ENCODE measurements around the gene PRC1. TPM values are rescaled to one million over a fixed set of nuclear protein-coding genes. Genes with fewer than 3 reads are reported as not detected.
A peak's percentile ranks its signal among the peaks of the same experiment; 100 is the strongest.
"Not testable (repeated sequence)": the region's sequence is repeated elsewhere in the genome, so short reads cannot be mapped to it uniquely, and the experiment has no call there.

Gene PRC1
- total and polyA plus RNA-seq, 8 donors, result 10.4 to 137 (median 66.1) TPM

DNA sequence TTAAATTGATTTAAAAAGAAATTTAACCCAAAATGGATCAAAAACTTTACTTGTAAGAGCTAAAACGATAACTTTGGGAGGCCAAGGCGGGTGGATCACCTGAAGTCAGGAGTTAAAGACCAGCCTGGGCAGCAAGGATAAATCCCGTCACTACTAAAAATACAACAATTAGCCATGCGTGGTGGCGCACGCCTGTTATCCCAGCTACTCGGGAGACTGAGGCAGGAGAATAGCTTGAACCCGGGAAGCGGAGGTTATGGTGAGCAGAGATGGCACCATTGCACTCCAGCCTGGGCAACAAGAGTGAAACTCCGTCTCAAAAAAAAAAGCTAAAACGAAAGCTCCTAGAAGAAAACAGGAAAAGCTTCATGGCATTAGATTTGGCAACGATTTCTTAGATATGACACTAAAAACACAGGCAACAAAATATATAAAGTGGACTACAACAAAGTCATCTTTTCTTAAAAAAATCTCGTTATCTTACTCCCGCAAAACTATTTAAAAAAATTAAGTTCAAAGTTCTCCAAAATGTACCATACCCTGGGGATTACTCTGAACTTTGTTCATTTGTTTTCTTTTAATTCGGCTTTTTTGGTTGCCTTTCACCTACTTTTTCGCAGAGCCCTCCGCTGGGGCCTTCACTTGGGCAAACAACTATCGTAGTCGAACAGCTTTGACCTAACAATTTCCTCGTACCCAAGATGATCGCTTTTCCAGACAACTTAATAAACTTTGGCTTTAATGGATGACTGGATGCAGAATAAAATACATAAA lies 64.9 kb downstream of the PRC1 start:
- no peaks in the 10 kb centered on the region for H3K36me3 ChIP-seq
- H3K9me3 ChIP-seq, result no peaks in the 10 kb centered on the region
- H3K27ac ChIP-seq, result peak overlapping the region; percentile 90 to 96
- H3K4me1 ChIP-seq, result peaks cover 25 to 59% of the 10 kb centered on the region in 2 donors
- no peak for ATAC-seq
- intact Hi-C loops (cut with DNase I), result no loop called here
- H3K27me3 ChIP-seq, result no peaks in the 10 kb centered on the region
- no peak for DNase-seq
- TF ChIP-seq, protein P1, sequence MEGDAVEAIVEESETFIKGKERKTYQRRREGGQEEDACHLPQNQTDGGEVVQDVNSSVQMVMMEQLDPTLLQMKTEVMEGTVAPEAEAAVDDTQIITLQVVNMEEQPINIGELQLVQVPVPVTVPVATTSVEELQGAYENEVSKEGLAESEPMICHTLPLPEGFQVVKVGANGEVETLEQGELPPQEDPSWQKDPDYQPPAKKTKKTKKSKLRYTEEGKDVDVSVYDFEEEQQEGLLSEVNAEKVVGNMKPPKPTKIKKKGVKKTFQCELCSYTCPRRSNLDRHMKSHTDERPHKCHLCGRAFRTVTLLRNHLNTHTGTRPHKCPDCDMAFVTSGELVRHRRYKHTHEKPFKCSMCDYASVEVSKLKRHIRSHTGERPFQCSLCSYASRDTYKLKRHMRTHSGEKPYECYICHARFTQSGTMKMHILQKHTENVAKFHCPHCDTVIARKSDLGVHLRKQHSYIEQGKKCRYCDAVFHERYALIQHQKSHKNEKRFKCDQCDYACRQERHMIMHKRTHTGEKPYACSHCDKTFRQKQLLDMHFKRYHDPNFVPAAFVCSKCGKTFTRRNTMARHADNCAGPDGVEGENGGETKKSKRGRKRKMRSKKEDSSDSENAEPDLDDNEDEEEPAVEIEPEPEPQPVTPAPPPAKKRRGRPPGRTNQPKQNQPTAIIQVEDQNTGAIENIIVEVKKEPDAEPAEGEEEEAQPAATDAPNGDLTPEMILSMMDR (IDR thresholded peaks at IDR 0.05), result no peak
- H3K4me3 ChIP-seq, result peak overlapping the region; percentile 56 to 57

DNA sequence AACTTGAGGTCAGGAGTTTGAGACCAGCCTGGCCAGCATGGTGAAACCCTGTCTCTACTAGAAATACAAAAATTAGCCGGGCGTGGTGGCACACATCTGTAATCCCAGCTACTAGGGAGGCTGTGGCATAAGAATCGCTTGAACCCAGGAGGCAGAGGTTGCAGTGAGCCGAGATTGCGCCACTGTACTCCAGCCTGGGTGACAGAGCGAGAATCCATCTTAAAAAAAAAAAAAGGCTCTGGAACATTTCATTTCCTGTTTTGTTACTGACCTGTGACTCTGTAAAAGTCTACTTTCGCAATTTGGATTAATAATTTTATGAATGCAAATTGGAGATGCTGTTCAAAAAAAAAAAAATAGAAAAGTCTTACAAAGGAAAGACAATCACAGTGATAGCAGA lies 66.2 kb downstream of the PRC1 start:
- intact Hi-C loops (cut with DNase I); H3K27me3 ChIP-seq; H3K4me3 ChIP-seq; ATAC-seq; H3K36me3 ChIP-seq; H3K9me3 ChIP-seq: not testable (repeated sequence)
- DNase-seq, result peak in 1 of 4 donors; percentile 28
- peak overlapping the region in 1 of 2 donors; percentile 96 for H3K27ac ChIP-seq
- H3K4me1 ChIP-seq, result peaks cover 21 to 46% of the 10 kb centered on the region in 2 donors

- H3K9me3 ChIP-seq; H3K27me3 ChIP-seq; H3K36me3 ChIP-seq; intact Hi-C loops (cut with DNase I); ATAC-seq; H3K27ac ChIP-seq; H3K4me3 ChIP-seq: not testable (repeated sequence)
- H3K4me1 ChIP-seq, result peaks cover 18 to 33% of the 10 kb centered on the region in 2 donors
- DNase-seq, result peak in 1 of 4 donors; percentile 10
Observed at GRCh38 chr15:90926766-90927165, 67.6 kb downstream of the PRC1 start.

- DNase-seq (no peak), ATAC-seq (no peak)
- TF ChIP-seq, protein P1 (IDR thresholded peaks at IDR 0.05), result no peak
- Histone ChIP-seq H3K27ac (no peak overlapping the region), H3K27me3 (no peaks in the 10 kb centered on the region), H3K4me3 (no peak overlapping the region), H3K36me3 (peaks cover 0 to 33% of the 10 kb centered on the region in 2 donors), H3K9me3 (no peaks in the 10 kb centered on the region), H3K4me1 (peaks cover 4 to 17% of the 10 kb centered on the region in 2 donors)
- intact Hi-C loops (cut with DNase I), result no loop called here
Observed at GRCh38 chr15:90924375-90924774, 70.0 kb downstream of the PRC1 start.

- intact Hi-C loops (cut with DNase I); ATAC-seq; H3K27ac ChIP-seq; H3K4me1 ChIP-seq; H3K27me3 ChIP-seq; H3K9me3 ChIP-seq; H3K4me3 ChIP-seq: not testable (repeated sequence)
- peak in 1 of 4 donors; percentile 19 for DNase-seq
- H3K36me3 ChIP-seq, result peaks cover 0 to 48% of the 10 kb centered on the region in 2 donors
Observed at GRCh38 chr15:90922712-90923322, 71.5 kb downstream of the PRC1 start.

- Histone ChIP-seq H3K27ac (no peak overlapping the region), H3K4me3 (no peak overlapping the region), H3K9me3 (no peaks in the 10 kb centered on the region), H3K27me3 (no peaks in the 10 kb centered on the region), H3K36me3 (peaks cover 0 to 58% of the 10 kb centered on the region in 2 donors), H3K4me1 (no peaks in the 10 kb centered on the region)
- intact Hi-C loops (cut with DNase I), result no loop called here
- no peak for DNase-seq
- TF ChIP-seq, protein P1 (IDR thresholded peaks at IDR 0.05), result no peak
- ATAC-seq, result no peak
Observed at GRCh38 chr15:90921887-90922286, 72.4 kb downstream of the PRC1 start.

Data from left lung (tissue), 10 donors.